Motor neuron (in vitro differentiated cells): ENCODE measurements around the gene PCDHGB7. TPM values are rescaled to one million over a fixed set of nuclear protein-coding genes. Genes with fewer than 3 reads are reported as not detected.
"Not testable (repeated sequence)": the region's sequence is repeated elsewhere in the genome, so short reads cannot be mapped to it uniquely, and the experiment has no call there.

Experiments
- ATAC-seq, 8 experiments: fragments of 200-7000 bp; cut with Tn5 transposase; replicated peaks in 6 of 8; 2 replicates each; pipeline ENCODE4 v1.8.0; 2021; ENCODE audit warnings: mild to moderate bottlenecking in 8 of 8, moderate library complexity in 8 of 8
- H3K27ac ChIP-seq, 2 donors: fragments of 250-450 bp; sonication (Bioruptor Pico); 2 replicates each; pipeline ENCODE4 v1.9.0; 2021; ENCODE audit warnings: antibody characterized with exemption in 2 of 2, mild to moderate bottlenecking in 2 of 2, moderate library complexity in 1 of 2
- H3K4me1 ChIP-seq, 2 donors: fragments of 250-450 bp; sonication (Bioruptor Pico); replicated peaks in 1 of 2; 2 replicates each; pipeline ENCODE4 v1.6.1; 2021; ENCODE audit warnings: antibody characterized with exemption in 2 of 2, mild to moderate bottlenecking in 2 of 2, moderate library complexity in 1 of 2
- H3K4me3 ChIP-seq, 5 donors: fragments of 250-450 bp; sonication (Bioruptor Pico); 2 replicates each; pipeline ENCODE4 v1.9.0; 2021; ENCODE audit warnings: antibody characterized with exemption in 5 of 5, mild to moderate bottlenecking in 5 of 5, moderate library complexity in 4 of 5
- WGBS, 10 experiments: fragments of 450-650 bp; shearing (Covaris generic); methylation state at CpG; one replicate each; pipeline ENCODE4 v1.0.0; 2022; 5-methylcytosine and 5-hydroxymethylcytosine counted together
- in situ Hi-C, 9 experiments: fragments of 400-800 bp; cut with MboI; loops; one replicate each; pipeline ENCODE4 v1.15.0; 2021; ENCODE audit warnings: low sequenced_read_pairs in 9 of 9, low pct_unique_long_range_greater_than_20kb in 2 of 9; ENCODE audit not compliant: unreplicated experiment in 9 of 9
- total RNA-seq, 8 experiments: library from RNA; unstranded; fragments of 300-600 nt; gene quantifications; 2 replicates each; pipeline versions ENCODE4 v1.2.3 to v1.2.4, GENCODE V29; 2022

Gene PCDHGB7
- total RNA-seq, result 10 to 100 TPM in 2 of 8 experiments, 1 to 10 TPM in 6; 4.7 to 31.4 (median 9.2) TPM

DNA sequence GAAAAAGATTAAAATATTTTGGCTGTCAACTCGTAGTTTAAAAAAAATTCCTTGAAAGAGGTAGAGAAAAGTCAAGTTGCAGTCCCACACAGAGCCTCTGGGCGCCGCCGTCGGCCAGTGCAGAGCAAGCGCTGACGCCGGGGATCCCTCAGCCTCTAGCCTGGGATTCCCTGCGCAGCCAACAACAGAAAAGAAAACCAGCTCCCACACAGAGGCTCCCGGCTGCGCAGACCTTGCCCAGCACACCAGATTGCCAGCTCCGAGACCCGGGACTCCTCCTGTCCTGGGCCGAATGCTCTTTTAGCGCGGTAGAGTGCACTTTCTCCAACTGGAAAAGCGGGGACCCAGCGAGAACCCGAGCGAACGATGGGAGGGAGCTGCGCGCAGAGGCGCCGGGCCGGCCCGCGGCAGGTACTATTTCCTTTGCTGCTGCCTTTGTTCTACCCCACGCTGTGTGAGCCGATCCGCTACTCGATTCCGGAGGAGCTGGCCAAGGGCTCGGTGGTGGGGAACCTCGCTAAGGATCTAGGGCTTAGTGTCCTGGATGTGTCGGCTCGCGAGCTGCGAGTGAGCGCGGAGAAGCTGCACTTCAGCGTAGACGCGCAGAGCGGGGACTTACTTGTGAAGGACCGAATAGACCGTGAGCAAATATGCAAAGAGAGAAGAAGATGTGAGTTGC, at the start of gene PCDHGB7:
Gene PCDHGB7 (plus strand): TSS at position 184 of the 679 bp plus-strand sequence. CDS start 183 bp downstream, at position 367.
- Histone ChIP-seq H3K27ac (peak within 1 kb of the TSS in 1 of 2 donors; percentile 59), H3K4me3 (peak within 1 kb of the TSS; percentile 3 to 32 (median 25))
- not testable (repeated sequence) for H3K4me1 ChIP-seq
- ATAC-seq, result peak; percentile 56 to 98 (median 86)
- 0 to 57% (median 31%) methylated on average over 1 to 15 of the region's 47 CpGs for WGBS, 10 experiments
- in situ Hi-C loops, result loop anchor here in 6 of 9 experiments (10.0 to 25.0 kb wide), 3 partner anchors 120 to 147 kb away; no protein-coding TSS in a partner anchor

DNA sequence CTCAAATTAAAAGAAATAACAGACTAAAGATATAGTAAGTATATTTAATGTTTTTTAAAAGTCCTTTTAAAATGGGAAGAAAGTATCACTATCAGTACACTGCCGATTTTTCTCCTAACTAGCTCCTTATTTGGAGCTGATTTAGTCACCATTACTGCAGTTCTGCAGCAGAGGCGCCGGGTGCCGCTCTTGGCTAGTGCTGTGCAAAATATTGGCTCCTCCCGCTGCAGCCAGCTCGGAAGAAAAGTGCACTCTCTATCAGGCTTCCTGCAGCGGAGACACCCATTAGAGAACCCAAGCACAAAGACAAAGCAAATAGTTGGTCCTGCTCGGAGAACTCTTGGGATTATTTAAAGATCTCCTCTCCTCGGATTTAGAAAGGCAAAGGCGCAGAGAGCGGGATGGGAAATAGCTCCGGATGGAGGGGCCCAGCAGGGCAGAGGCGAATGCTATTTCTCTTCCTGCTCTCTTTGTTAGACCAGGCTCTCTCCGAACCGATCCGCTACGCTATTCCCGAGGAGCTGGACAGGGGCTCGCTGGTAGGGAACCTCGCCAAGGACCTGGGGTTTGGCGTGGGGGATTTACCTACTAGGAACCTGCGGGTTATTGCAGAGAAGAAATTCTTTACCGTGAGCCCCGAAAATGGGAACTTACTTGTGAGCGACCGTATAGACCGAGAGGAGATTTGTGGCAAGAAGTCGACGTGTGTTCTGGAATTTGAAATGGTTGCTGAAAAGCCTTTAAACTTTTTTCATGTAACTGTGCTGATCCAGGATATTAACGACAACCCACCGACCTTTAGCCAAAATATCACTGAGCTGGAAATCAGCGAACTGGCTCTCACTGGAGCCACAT, 47.3 kb upstream of the PCDHGB7 start, which contains the start of gene PCDHGB3:
Gene PCDHGB3 (plus strand): TSS at position 249 of the 855 bp plus-strand sequence. CDS start 153 bp downstream, at position 402.
- no peaks in the 10 kb centered on the region for H3K4me1 ChIP-seq
- in situ Hi-C loops, result no loop called here
- no peak within 1 kb of the TSS for H3K27ac ChIP-seq
- peak in 3 of 8 experiments; percentile 48 to 99 (median 83) for ATAC-seq
- WGBS, 10 experiments, result 3 to 90% (median 85%) methylated on average over 7 to 22 of the region's 32 CpGs
- no peak within 1 kb of the TSS for H3K4me3 ChIP-seq

DNA sequence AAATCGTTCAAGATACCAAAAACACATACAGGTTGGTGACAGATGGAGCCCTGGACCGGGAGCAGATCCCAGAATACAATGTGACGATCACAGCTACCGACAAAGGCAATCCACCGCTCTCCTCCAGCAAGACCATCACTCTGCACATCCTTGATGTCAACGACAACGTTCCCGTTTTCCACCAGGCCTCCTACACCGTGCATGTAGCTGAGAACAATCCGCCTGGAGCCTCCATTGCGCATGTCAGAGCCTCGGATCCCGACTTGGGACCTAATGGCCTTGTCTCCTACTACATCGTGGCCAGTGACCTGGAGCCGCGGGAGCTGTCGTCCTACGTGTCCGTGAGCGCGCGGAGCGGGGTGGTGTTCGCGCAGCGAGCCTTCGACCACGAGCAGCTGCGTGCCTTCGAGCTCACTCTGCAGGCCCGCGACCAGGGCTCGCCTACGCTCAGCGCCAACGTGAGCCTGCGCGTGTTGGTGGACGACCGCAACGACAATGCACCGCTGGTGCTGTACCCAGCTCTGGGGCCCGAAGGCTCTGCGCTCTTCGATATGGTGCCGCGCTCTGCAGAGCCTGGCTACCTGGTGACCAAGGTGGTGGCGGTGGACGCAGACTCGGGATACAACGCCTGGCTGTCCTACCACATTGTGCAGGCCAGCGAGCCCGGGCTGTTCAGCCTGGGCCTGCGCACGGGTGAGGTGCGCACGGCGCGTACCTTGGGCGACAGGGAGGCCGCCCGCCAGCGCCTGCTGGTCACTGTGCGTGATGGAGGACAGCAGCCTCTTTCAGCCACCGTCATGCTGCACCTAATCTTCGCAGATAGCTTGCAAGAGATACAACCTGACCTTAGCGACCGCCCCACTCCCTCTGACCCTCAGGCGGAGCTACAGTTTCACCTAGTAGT, 45.7 kb upstream of the PCDHGB7 start:
- ATAC-seq, result no peak
- WGBS, 10 experiments, result 27 to 100% (median 86%) methylated on average over 3 to 24 of the region's 69 CpGs; no CpG with 5 or more reads in 2 of the 10 experiments
- H3K27ac ChIP-seq, result no peak overlapping the region
- H3K4me3 ChIP-seq, result no peak overlapping the region
- in situ Hi-C loops, result no loop called here
- H3K4me1 ChIP-seq, result no peaks in the 10 kb centered on the region

DNA sequence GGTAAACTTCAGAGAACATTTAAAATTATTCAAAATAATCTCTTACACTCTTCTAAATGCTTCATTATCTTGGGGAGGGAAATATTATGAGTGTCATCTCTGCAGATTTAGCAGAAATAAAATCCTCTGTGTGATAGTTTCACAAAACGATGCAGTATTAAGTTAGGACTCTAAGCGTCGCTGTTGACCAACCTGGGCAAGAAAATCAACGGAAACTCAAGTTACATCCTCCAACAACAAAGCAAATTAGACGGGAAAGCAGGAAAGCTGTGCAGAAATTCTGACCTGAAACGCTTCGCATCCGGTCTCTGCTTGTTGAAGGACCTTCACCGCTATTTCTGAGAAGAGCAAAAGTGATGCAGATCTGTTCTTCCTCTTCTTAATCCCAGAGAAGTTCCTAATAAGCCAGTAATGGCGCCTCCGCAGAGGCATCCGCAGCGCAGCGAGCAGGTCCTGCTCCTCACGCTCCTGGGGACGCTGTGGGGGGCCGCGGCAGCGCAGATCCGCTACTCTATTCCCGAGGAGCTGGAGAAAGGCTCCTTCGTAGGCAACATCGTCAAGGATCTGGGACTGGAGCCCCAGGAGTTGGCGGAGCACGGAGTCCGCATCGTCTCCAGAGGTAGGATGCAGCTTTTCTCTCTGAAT, 43.7 kb upstream of the PCDHGB7 start, which contains the start of gene PCDHGA6:
Gene PCDHGA6 (plus strand): TSS at position 219 of the 645 bp plus-strand sequence. CDS start 193 bp downstream, at position 412.
- ATAC-seq, result peak in 1 of 8 experiments; percentile 46
- Histone ChIP-seq H3K27ac (no peak within 1 kb of the TSS), H3K4me3 (no peak within 1 kb of the TSS), H3K4me1 (no peaks in the 10 kb centered on the region)
- in situ Hi-C loops, result no loop called here
- WGBS, 10 experiments, result 0 to 97% (median 86%) methylated on average over 1 to 25 of the region's 27 CpGs; no CpG with 5 or more reads in 1 of the 10 experiments

DNA sequence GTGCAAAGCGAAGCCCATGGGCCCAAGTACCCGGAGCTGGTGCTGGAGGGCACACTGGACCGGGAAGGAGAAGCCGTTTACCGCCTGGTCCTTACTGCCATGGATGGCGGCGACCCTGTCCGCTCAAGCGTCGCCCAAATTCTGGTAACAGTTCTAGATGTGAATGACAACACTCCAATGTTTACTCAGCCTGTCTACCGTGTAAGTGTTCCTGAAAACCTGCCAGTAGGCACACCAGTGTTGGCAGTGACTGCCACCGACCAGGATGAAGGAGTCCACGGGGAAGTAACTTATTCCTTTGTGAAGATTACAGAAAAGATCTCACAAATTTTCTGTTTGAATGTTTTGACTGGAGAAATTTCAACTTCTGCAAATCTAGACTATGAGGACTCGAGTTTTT, 42.9 kb upstream of the PCDHGB7 start:
- ATAC-seq, result no peak
- in situ Hi-C loops, result no loop called here
- 0 to 95% (median 70%) methylated on average over 1 to 10 of the region's 14 CpGs; no CpG with 5 or more reads in 1 of the 10 experiments for WGBS, 10 experiments
- Histone ChIP-seq H3K4me1 (no peaks in the 10 kb centered on the region), H3K27ac (no peak overlapping the region), H3K4me3 (no peak overlapping the region)

DNA sequence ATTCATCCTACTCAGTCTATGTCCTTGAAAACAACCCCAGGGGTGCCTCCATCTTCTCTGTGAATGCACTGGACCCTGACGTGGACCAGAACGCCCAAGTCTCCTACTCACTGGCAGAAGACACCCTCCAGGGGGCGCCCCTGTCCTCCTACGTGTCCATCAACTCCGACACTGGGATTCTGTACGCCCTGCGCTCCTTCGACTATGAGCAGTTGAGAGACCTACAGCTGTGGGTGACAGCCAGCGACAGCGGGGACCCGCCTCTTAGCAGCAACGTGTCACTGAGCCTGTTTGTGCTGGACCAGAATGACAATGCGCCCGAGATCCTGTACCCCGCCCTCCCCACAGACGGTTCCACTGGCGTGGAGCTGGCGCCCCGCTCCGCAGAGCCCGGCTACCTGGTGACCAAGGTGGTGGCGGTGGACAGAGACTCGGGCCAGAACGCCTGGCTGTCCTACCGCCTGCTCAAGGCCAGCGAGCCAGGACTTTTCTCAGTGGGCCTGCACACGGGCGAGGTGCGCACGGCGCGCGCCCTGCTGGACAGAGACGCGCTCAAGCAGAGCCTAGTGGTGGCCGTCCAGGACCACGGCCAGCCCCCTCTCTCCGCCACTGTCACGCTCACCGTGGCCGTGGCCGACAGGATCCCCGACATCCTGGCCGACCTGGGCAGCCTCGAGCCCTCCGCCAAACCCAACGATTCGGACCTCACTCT, 41.9 kb upstream of the PCDHGB7 start:
- H3K4me1 ChIP-seq, H3K4me3 ChIP-seq, H3K27ac ChIP-seq, in situ Hi-C loops, ATAC-seq: not testable (repeated sequence)
- 0 to 91% (median 50%) methylated on average over 1 to 7 of the region's 48 CpGs; no CpG with 5 or more reads in 6 of the 10 experiments for WGBS, 10 experiments

DNA sequence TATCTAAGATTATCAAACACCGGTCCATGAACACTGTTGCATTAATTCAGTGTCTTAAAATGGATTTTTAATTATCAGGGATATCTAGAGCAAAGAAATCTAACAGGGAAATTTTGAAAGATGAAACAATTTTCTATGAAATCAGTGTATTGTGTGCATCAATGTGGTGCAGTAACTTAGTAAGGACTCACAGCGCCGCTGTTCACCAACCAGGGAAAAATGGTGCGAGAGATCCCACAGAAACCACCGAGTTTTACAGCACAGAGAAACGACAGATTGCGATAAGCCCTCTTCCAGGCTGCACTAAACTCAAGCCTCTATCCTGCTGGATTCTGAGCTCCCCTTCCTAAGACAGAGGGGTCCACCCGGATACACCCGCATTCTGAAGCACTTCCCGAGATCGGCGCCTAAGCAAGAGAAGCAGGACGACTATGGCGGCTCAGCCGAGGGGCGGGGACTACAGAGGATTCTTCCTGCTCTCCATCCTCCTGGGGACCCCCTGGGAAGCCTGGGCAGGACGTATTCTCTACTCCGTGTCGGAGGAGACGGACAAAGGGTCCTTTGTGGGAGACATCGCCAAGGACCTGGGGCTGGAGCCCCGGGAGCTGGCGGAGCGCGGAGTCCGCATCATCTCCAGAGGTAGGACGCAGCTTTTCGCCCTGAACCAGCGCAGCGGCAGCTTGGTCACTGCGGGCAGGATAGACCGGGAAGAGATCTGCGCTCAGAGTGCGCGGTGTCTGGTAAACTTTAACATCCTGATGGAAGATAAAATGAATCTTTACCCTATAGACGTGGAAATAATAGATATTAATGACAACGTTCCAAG, 34.8 kb upstream of the PCDHGB7 start, which contains the start of gene PCDHGA7:
Gene PCDHGA7 (plus strand): TSS at position 274 of the 826 bp plus-strand sequence. CDS start 158 bp downstream, at position 432.
- in situ Hi-C loops, result no loop called here
- ATAC-seq, result peak in 2 of 8 experiments; percentile 47 to 64

DNA sequence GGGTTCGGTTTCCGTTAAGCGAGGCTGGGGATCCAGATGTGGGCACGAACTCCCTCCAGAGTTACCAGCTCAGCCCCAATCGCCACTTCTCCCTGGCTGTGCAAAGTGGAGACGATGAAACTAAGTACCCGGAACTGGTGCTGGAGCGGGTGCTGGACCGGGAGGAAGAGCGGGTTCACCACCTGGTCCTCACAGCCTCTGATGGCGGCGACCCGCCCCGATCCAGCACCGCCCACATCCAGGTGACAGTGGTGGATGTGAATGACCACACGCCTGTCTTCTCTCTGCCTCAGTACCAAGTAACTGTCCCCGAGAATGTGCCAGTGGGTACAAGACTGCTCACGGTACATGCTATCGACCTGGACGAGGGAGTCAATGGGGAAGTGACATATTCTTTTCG, 34.1 kb upstream of the PCDHGB7 start:
- no peaks in the 10 kb centered on the region for H3K4me1 ChIP-seq
- in situ Hi-C loops, result no loop called here
- H3K4me3 ChIP-seq, result no peak overlapping the region
- no peak for ATAC-seq
- H3K27ac ChIP-seq, result no peak overlapping the region
- 34 to 95% (median 80%) methylated on average over 1 to 16 of the region's 21 CpGs; no CpG with 5 or more reads in 3 of the 10 experiments for WGBS, 10 experiments

More for the DNA sequence above, 34.8 kb upstream of the PCDHGB7 start, which contains the start of gene PCDHGA7:
- Histone ChIP-seq H3K27ac (no peak within 1 kb of the TSS), H3K4me3 (no peak within 1 kb of the TSS), H3K4me1 (no peaks in the 10 kb centered on the region)
- 24 to 94% (median 72%) methylated on average over 1 to 17 of the region's 37 CpGs for WGBS, 10 experiments

DNA sequence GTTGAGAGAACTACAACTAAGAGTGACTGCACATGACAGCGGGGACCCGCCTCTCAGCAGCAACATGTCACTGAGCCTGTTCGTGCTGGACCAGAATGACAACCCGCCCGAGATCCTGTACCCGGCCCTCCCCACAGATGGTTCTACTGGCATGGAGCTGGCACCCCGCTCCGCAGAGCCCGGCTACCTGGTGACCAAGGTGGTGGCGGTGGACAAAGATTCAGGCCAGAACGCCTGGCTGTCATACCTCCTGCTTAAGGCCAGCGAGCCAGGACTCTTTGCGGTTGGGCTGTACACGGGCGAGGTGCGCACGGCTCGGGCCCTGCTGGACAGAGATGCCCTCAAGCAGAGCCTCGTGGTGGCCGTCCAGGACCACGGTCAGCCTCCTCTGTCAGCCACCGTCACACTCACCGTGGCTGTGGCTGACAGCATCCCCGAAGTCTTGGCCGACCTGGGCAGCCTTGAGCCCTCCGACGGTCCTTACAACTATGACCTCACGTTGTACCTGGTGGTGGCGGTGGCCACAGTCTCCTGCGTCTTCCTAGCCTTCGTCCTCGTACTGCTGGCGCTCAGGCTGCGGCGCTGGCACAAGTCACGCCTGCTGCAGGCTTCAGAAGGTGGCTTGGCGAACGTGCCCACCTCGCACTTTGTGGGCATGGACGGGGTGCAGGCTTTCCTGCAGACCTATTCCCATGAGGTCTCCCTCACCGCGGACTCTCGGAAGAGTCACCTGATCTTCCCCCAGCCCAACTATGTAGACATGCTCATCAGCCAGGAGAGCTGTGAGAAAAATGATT, 32.8 kb upstream of the PCDHGB7 start:
- H3K4me1 ChIP-seq, result no peaks in the 10 kb centered on the region
- no peak overlapping the region for H3K4me3 ChIP-seq
- H3K27ac ChIP-seq, result no peak overlapping the region
- no peak for ATAC-seq
- in situ Hi-C loops, result no loop called here
- WGBS, 10 experiments, result 5 to 97% (median 86%) methylated on average over 3 to 23 of the region's 43 CpGs; no CpG with 5 or more reads in 4 of the 10 experiments
